K562 (cell line): Measurements from ENCODE around the gene ZFX. TPM values are rescaled to one million over a fixed set of nuclear protein-coding genes. Genes with fewer than 3 reads are reported as not detected.

Experiments
- ATAC-seq: fragments of 200-7000 bp; cut with Tn5 transposase; 3 replicates; pipeline ENCODE4 v1.9.1; 2020; ENCODE audit warnings: moderate library complexity
- BruUV-seq: library from RNA; stranded (reverse); fragments of 400-500 nt; replicated peaks from 2 replicates; lab custom pipeline; 2021; lab: Mats Ljungman, UMichigan
- CTCF ChIA-PET: fragments of 300-600 bp; formaldehyde crosslinking; extraction: SDS; loops from one replicate; lab custom pipeline; 2021; ENCODE audit warnings: low intra/inter-chr PET ratio; lab: Yijun Ruan, JAX
- POLR2A ChIA-PET: fragments of 300-600, 350-650 bp; sonication (Branson Sonifier 250); formaldehyde crosslinking; extraction: SDS; loops from one replicate; lab custom pipeline; 2021; ENCODE audit warnings: antibody characterized with exemption, inconsistent platforms; lab: Yijun Ruan, JAX
- DNase-seq, 4 experiments: peaks; one replicate each; pipeline versions ENCODE4 v3.0.0 to v3.0.0-alpha.2; 2011 to 2018; ENCODE audit warnings: low spot score in 3 of 4, mixed read lengths in 3 of 4; ENCODE audit errors: extremely low read depth in 1 of 4
- FAIRE-seq: peaks from 2 replicates; lab custom pipeline; 2011; peaks lifted over from hg19 to GRCh38; lab: Jason Lieb, UNC
- H2AFZ ChIP-seq: 2 replicates; pipeline ENCODE4 v1.6.0; 2011; ENCODE audit warnings: low read depth, low read length, control low read depth, inconsistent platforms
- H3K27ac ChIP-seq: fragments of 200-600 bp; 3 replicates; pipeline ENCODE4 v1.8.0; 2011; ENCODE audit warnings: low read depth, mild to moderate bottlenecking, control low read depth, inconsistent platforms, low read length, moderate library complexity, mixed read lengths; ENCODE audit errors: extremely low read depth
- H3K27me3 ChIP-seq, 2 experiments: fragments of 300-600 bp in 1 of 2; 2 replicates in 1 of 2; 3 replicates in 1 of 2; pipeline versions ENCODE4 v1.6.0 to v1.8.0; 2011; ENCODE audit warnings: inconsistent platforms in 2 of 2, low read length in 2 of 2, mild to moderate bottlenecking in 1 of 2, mixed read lengths in 1 of 2, moderate library complexity in 1 of 2; ENCODE audit not compliant: control insufficient read depth in 2 of 2, insufficient read depth in 2 of 2
- H3K36me3 ChIP-seq: fragments of 300-600 bp; 3 replicates; pipeline ENCODE4 v1.8.0; 2011; ENCODE audit warnings: mild to moderate bottlenecking, low read length, inconsistent platforms; ENCODE audit not compliant: control insufficient read depth, insufficient read depth
- H3K4me1 ChIP-seq, 2 experiments: fragments of 200-600 bp in 1 of 2; replicated peaks in 1 of 2; 2 replicates in 1 of 2; 3 replicates in 1 of 2; pipeline versions ENCODE4 v1.5.1 to v1.8.0; 2011; ENCODE audit warnings: inconsistent platforms in 2 of 2, low read length in 2 of 2, mild to moderate bottlenecking in 1 of 2, mixed read lengths in 1 of 2, moderate library complexity in 1 of 2; ENCODE audit not compliant: control insufficient read depth in 2 of 2, insufficient read depth in 2 of 2
- H3K4me2 ChIP-seq: 2 replicates; pipeline ENCODE4 v1.6.1; 2011; ENCODE audit warnings: low read length, control low read depth, inconsistent platforms, mixed read lengths; ENCODE audit not compliant: insufficient read depth
- H3K4me3 ChIP-seq: fragments of 200-600 bp; sonication (generic), shearing (Covaris generic); 2 replicates; pipeline ENCODE4 v1.5.1; 2016; ENCODE audit warnings: control low read depth, inconsistent platforms
- H3K79me2 ChIP-seq: fragments of 200-600 bp; 3 replicates; pipeline ENCODE4 v1.8.0; 2011; ENCODE audit warnings: low read length, inconsistent platforms; ENCODE audit not compliant: control insufficient read depth, insufficient read depth
- H3K9ac ChIP-seq, 2 experiments: 2 replicates each; pipeline versions ENCODE4 v1.6.0 to v1.6.1; 2011; ENCODE audit warnings: low read depth in 2 of 2, low read length in 2 of 2, control low read depth in 1 of 2, inconsistent platforms in 1 of 2, mild to moderate bottlenecking in 1 of 2, mixed read lengths in 1 of 2; ENCODE audit not compliant: insufficient read depth in 1 of 2
- H3K9me1 ChIP-seq: one replicate; pipeline ENCODE4 v1.6.0; 2011; ENCODE audit warnings: inconsistent platforms, mild to moderate bottlenecking, low read length, moderate library complexity; ENCODE audit not compliant: control insufficient read depth, insufficient read depth
- H3K9me3 ChIP-seq: replicated peaks from 2 replicates; pipeline ENCODE4 v1.5.1; 2011; ENCODE audit warnings: low read depth, low read length, inconsistent platforms; ENCODE audit not compliant: control insufficient read depth, insufficient read depth
- H4K20me1 ChIP-seq: replicated peaks from 2 replicates; pipeline ENCODE4 v1.6.1; 2011; ENCODE audit warnings: low read length, inconsistent platforms, mixed read lengths; ENCODE audit not compliant: control insufficient read depth, insufficient read depth
- ARID4B ChIP-seq: sonication (generic); formaldehyde crosslinking; IDR thresholded peaks from 2 replicates; pipeline ENCODE4 v1.8.0; 2022; ENCODE audit warnings: mild to moderate bottlenecking, missing genetic modification reagents
- ASH1L ChIP-seq: fragments of 450-650 bp; IDR thresholded peaks from 2 replicates; pipeline ENCODE4 v1.6.1; 2018; ENCODE audit warnings: borderline replicate concordance, mild to moderate bottlenecking, low read depth; ENCODE audit not compliant: partially characterized antibody
- CHCHD3 ChIP-seq: fragments of 250-450 bp; sonication (Bioruptor Pico); IDR thresholded peaks from 2 replicates; pipeline ENCODE4 v2.1.2; 2022; ENCODE audit warnings: mild to moderate bottlenecking
- FOXM1 ChIP-seq, 2 experiments: fragments of 450-650 bp in 1 of 2; sonication (generic) in 1 of 2; formaldehyde crosslinking in 1 of 2; IDR thresholded peaks; 2 replicates each; pipeline versions ENCODE4 v1.6.1 to v1.9.0; 2017 to 2022; ENCODE audit warnings: low read depth in 2 of 2, mild to moderate bottlenecking in 2 of 2, missing genetic modification reagents in 1 of 2, moderate library complexity in 1 of 2
- JUND ChIP-seq, 2 experiments: IDR thresholded peaks; 2 replicates in 1 of 2; 3 replicates in 1 of 2; pipeline ENCODE4 v1.6.1; 2011; ENCODE audit warnings: borderline replicate concordance in 2 of 2, low read depth in 2 of 2, low read length in 2 of 2, improper control_type of control experiment in 1 of 2, missing biosample characterization in 1 of 2, missing genetic modification characterization in 1 of 2, missing genetic modification reagents in 1 of 2
- MITF ChIP-seq: IDR thresholded peaks from 2 replicates; pipeline ENCODE4 v1.6.1; 2014; ENCODE audit warnings: antibody characterized with exemption
- NFIC ChIP-seq: fragments of 450-650 bp; IDR thresholded peaks from 2 replicates; pipeline ENCODE4 v1.6.1; 2017; ENCODE audit warnings: mild to moderate bottlenecking, inconsistent platforms
- TAF9B ChIP-seq: fragments of 450-650 bp; IDR thresholded peaks from 2 replicates; pipeline ENCODE4 v1.6.1; 2018; ENCODE audit warnings: mild to moderate bottlenecking; ENCODE audit not compliant: partially characterized antibody
- YY1 ChIP-seq, 3 experiments: IDR thresholded peaks; 2 replicates each; pipeline ENCODE4 v1.6.1; 2011; ENCODE audit warnings: low read length in 2 of 3, mild to moderate bottlenecking in 2 of 3, moderate library complexity in 2 of 3, borderline replicate concordance in 1 of 3, control low read depth in 1 of 3, low read depth in 1 of 3; ENCODE audit not compliant: insufficient read depth in 3 of 3, insufficient replicate concordance in 2 of 3, control insufficient read depth in 1 of 3, insufficient read length in 1 of 3; ENCODE audit errors: extremely low read depth in 1 of 3
- ZNF212 ChIP-seq: fragments of 450-650 bp; formaldehyde crosslinking; IDR thresholded peaks from 2 replicates; pipeline ENCODE4 v1.4.0; 2020; ENCODE audit warnings: mild to moderate bottlenecking
- WGBS: fragments of 100-300 bp; shearing (Covaris generic); methylation state at CpG from one replicate; pipeline ENCODE4 v1.1.6; 2016; ENCODE audit warnings: low coverage, mixed read lengths; ENCODE audit not compliant: insufficient coverage; ENCODE audit errors: missing lambda C conversion rate; 5-methylcytosine and 5-hydroxymethylcytosine counted together
- in situ Hi-C: fragments of 300-500 bp; cut with MboI; formaldehyde crosslinking; loops from 4 replicates; pipeline ENCODE4 v1.15.0; 2018; ENCODE audit warnings: inconsistent platforms, mixed read lengths
- intact Hi-C: fragments of 100-400 bp; cut with micrococcal nuclease; formaldehyde crosslinking; loops from 2 replicates; pipeline ENCODE4 v1.14.2; 2022
- polyA plus RNA-seq, 8 experiments: library from polyadenylated mRNA; depleted of rRNA in 4 of 8; stranded (reverse) in 5 of 8; unstranded in 3 of 8; fragments of >200 nt; fragmentation: Nextera tagmentation in 2 of 8; fragmentation: Illumina TruSeq in 1 of 8; extraction: Ambion mirVana in 2 of 8; extraction: Trizol in 1 of 8; gene quantifications; 2 replicates each; pipeline versions ENCODE4 v1.2.1 to v1.2.3, GENCODE V29; 2011 to 2014; ENCODE audit warnings: inconsistent platforms in 1 of 8, missing spikeins in 1 of 8
- total RNA-seq, 7 experiments: library from RNA; depleted of rRNA in 6 of 7; stranded (reverse); fragments of >200 nt in 6 of 7; fragmentation: Illumina TruSeq in 2 of 7; extraction: Trizol in 2 of 7; gene quantifications; 2 replicates each; pipeline versions ENCODE4 v1.2.1 to v1.2.3, GENCODE V29; 2011 to 2021; ENCODE audit warnings: low replicate concordance in 1 of 7

Gene ZFX
- total and polyA plus RNA-seq, 9 of the 15 experiments (the other 6 are each of a cell fraction or from before 2014, with no cell fraction given): 5.3 to 25.2 (median 11.4) TPM

GRCh38 chrX:24146283-24146949 is 3.1 kb upstream of the ZFX start:
- FAIRE-seq (peak; percentile 72), DNase-seq (peak in 1 of 4 experiments; percentile 14), ATAC-seq (no peak)
- TF ChIP-seq CHCHD3 (CRISPR knock-in tag) (no peak), MITF (no peak), ZNF212 (CRISPR knock-in tag) (no peak), JUND (IDR thresholded peaks at IDR 0.05; ENCODE audit: borderline replicate concordance, low read depth, low read length) (no peak), JUND (tag; IDR thresholded peaks at IDR 0.05; ENCODE audit: borderline replicate concordance, low read depth, low read length) (no peak), FOXM1 (IDR thresholded peaks at IDR 0.05; ENCODE audit: low read depth) (no peak), FOXM1 (CRISPR knock-in tag; IDR thresholded peaks at IDR 0.05; ENCODE audit: low read depth) (no peak), TAF9B (no peak), ASH1L (no peak), YY1 (IDR thresholded peaks at IDR 0.05; ENCODE audit: borderline replicate concordance in 1 of 3, control insufficient read depth in 1 of 3, extremely low read depth in 1 of 3, insufficient read depth in 3 of 3, insufficient read length in 1 of 3, insufficient replicate concordance in 2 of 3, low read depth in 1 of 3, low read length in 2 of 3) (no peak), NFIC (no peak), ARID4B (CRISPR knock-in tag) (no peak)
- BruUV-seq: no TSS peak
- POLR2A ChIA-PET: interaction anchor here (1.1 kb wide), 1 partner anchor 120 kb away, joined by 3 read pairs; no protein-coding TSS in a partner anchor
- Histone ChIP-seq H3K9me3 (no peaks in the 10 kb centered on the region), H3K27me3 (no peaks in the 10 kb centered on the region), H3K27ac (peak overlapping the region; percentile 11; the same call in 1 of the 3 replicates), H3K36me3 (no peaks in the 10 kb centered on the region), H3K4me1 (peaks cover 5 to 8% of the 10 kb centered on the region in 2 experiments; a peak in 3 of 5 replicates), H3K4me2 (peak overlapping the region; percentile 56), H4K20me1 (peaks cover 6% of the 10 kb centered on the region; the same call in 1 of the 2 replicates), H3K79me2 (peaks cover 19% of the 10 kb centered on the region), H2AFZ (peak overlapping the region; percentile 78), H3K9me1 (peaks cover 3% of the 10 kb centered on the region), H3K4me3 (no peak overlapping the region), H3K9ac (peak overlapping the region in 1 of 2 experiments; percentile 10; a peak in 1 of 4 replicates)
- in situ Hi-C loops (no loop called here), intact Hi-C loops (no loop called here)
- 35% methylated on average over 6 of the region's 6 CpGs for WGBS
- CTCF ChIA-PET: interaction anchor here (0.6 kb wide), 1 partner anchor 391 kb away, joined by 5 read pairs; no protein-coding TSS in a partner anchor
